RWPE2 (cell line): ENCODE results near the gene PDE9A.
A peak's percentile ranks its signal among the peaks of the same experiment; 100 is the strongest.
"Not testable (repeated sequence)": the region's sequence is repeated elsewhere in the genome, so short reads cannot be mapped to it uniquely, and the experiment has no call there.

ENCODE experiments used
- ATAC-seq: fragments of 200-7000 bp; cut with Tn5 transposase; 3 replicates; pipeline ENCODE4 v1.9.1; 2021; ENCODE audit warnings: low read depth
- DNase-seq: peaks from one replicate; pipeline ENCODE4 v3.0.0-alpha.2; 2020; ENCODE audit warnings: low spot score
- H3K27ac ChIP-seq: fragments of 450-650 bp; 2 replicates; pipeline ENCODE4 v1.5.1; 2017; ENCODE audit warnings: mild to moderate bottlenecking; ENCODE audit not compliant: poor library complexity, severe bottlenecking
- H3K27me3 ChIP-seq: fragments of 250-450 bp; sonication (Bioruptor Pico); 2 replicates; pipeline ENCODE4 v1.5.1; 2021; ENCODE audit warnings: mild to moderate bottlenecking, moderate library complexity; ENCODE audit not compliant: insufficient read depth, poor library complexity, severe bottlenecking
- H3K36me3 ChIP-seq: fragments of 250-450 bp; sonication (Bioruptor Pico); 2 replicates; pipeline ENCODE4 v1.5.1; 2020; ENCODE audit warnings: low read depth, mild to moderate bottlenecking, moderate library complexity
- H3K4me1 ChIP-seq: fragments of 250-450 bp; sonication (Bioruptor Pico); 2 replicates; pipeline ENCODE4 v1.5.1; 2021; ENCODE audit warnings: mild to moderate bottlenecking, moderate library complexity; ENCODE audit not compliant: insufficient read depth, poor library complexity, severe bottlenecking
- H3K4me3 ChIP-seq: fragments of 250-450 bp; sonication (Bioruptor Pico); 2 replicates; pipeline ENCODE4 v1.5.1; 2021; ENCODE audit warnings: mild to moderate bottlenecking, moderate library complexity; ENCODE audit not compliant: severe bottlenecking
- H3K9me3 ChIP-seq: fragments of 250-450 bp; sonication (Bioruptor Pico); 2 replicates; pipeline ENCODE4 v1.5.1; 2021; ENCODE audit warnings: mild to moderate bottlenecking, moderate library complexity; ENCODE audit not compliant: severe bottlenecking
- CTCF ChIP-seq: fragments of 450-650 bp; IDR thresholded peaks from one replicate; pipeline ENCODE4 v1.5.1; 2017; ENCODE audit warnings: mild to moderate bottlenecking, moderate library complexity; ENCODE audit not compliant: poor library complexity, severe bottlenecking

Gene PDE9A

GRCh38 chr21:42811960-42812359 lies 158.5 kb downstream of the PDE9A start:
- Histone ChIP-seq H3K9me3 (peaks cover 21% of the 10 kb centered on the region), H3K27me3 (no peaks in the 10 kb centered on the region), H3K4me1 (peaks cover 9% of the 10 kb centered on the region), H3K27ac (peak overlapping the region; percentile 70), H3K36me3 (no peaks in the 10 kb centered on the region), H3K4me3 (no peak overlapping the region)
- DNase-seq: no peak
- ATAC-seq: no peak
- no peak for TF ChIP-seq CTCF

- Histone ChIP-seq H3K27ac (peak overlapping the region; percentile 70), H3K9me3 (peaks cover 21% of the 10 kb centered on the region), H3K4me3 (peak overlapping the region; percentile 5)
- not testable (repeated sequence) for DNase-seq, ATAC-seq, H3K4me1 ChIP-seq, H3K27me3 ChIP-seq, H3K36me3 ChIP-seq
These were observed 159.3 kb downstream of the PDE9A start for GRCh38 chr21:42812528-42813241.

GRCh38 chr21:42815217-42815616 lies 161.8 kb downstream of the PDE9A start:
- Histone ChIP-seq H3K4me3 (no peak overlapping the region), H3K9me3 (peaks cover 21% of the 10 kb centered on the region), H3K4me1 (peaks cover 9% of the 10 kb centered on the region), H3K27me3 (no peaks in the 10 kb centered on the region), H3K36me3 (no peaks in the 10 kb centered on the region), H3K27ac (no peak overlapping the region)
- ATAC-seq (no peak), DNase-seq (no peak)
- no peak for TF ChIP-seq CTCF

- H3K4me3 ChIP-seq: no peak overlapping the region
These were observed 164.9 kb downstream of the PDE9A start for GRCh38 chr21:42818328-42818749.

GRCh38 chr21:42819861-42820615 lies 166.6 kb downstream of the PDE9A start:
- Histone ChIP-seq H3K27ac (no peak overlapping the region), H3K4me1 (no peaks in the 10 kb centered on the region), H3K36me3 (no peaks in the 10 kb centered on the region), H3K9me3 (peaks cover 3% of the 10 kb centered on the region), H3K27me3 (peaks cover 11% of the 10 kb centered on the region), H3K4me3 (no peak overlapping the region)
- no peak for DNase-seq
- TF ChIP-seq CTCF: no peak
- ATAC-seq: no peak

More at GRCh38 chr21:42818328-42818749, 164.9 kb downstream of the PDE9A start:
- ATAC-seq (peak; percentile 82), DNase-seq (no peak)
- H3K27ac ChIP-seq: no peak overlapping the region
- H3K9me3 ChIP-seq: peaks cover 20% of the 10 kb centered on the region
- peaks cover 11% of the 10 kb centered on the region for H3K27me3 ChIP-seq
- no peaks in the 10 kb centered on the region for H3K4me1 ChIP-seq
- H3K36me3 ChIP-seq: no peaks in the 10 kb centered on the region
- TF ChIP-seq CTCF: peak; percentile 78
